Upper lobe of right lung (tissue), 1 donor: ENCODE measurements around the gene PRAMEF4. TPM values are rescaled to one million over a fixed set of nuclear protein-coding genes. Genes with fewer than 3 reads are reported as not detected.
"Not testable (repeated sequence)": the region's sequence is repeated elsewhere in the genome, so short reads cannot be mapped to it uniquely, and the experiment has no call there.

ENCODE experiments used
- ATAC-seq: fragments of 200-7000 bp; cut with Tn5 transposase; one replicate; pipeline ENCODE4 v1.9.1; 2020; ENCODE audit warnings: mild to moderate bottlenecking, moderate library complexity
- DNase-seq: peaks from one replicate; pipeline ENCODE4 v3.0.0-alpha.2; 2020
- H3K27ac ChIP-seq: fragments of 200-600 bp; one replicate; pipeline ENCODE4 v1.8.0; 2022
- H3K27me3 ChIP-seq: fragments of 200-600 bp; one replicate; pipeline ENCODE4 v1.8.0; 2022; ENCODE audit warnings: mild to moderate bottlenecking
- H3K36me3 ChIP-seq: fragments of 200-600 bp; one replicate; pipeline ENCODE4 v1.8.0; 2022
- H3K4me1 ChIP-seq: fragments of 200-600 bp; one replicate; pipeline ENCODE4 v1.8.0; 2022
- H3K4me3 ChIP-seq: fragments of 200-600 bp; one replicate; pipeline ENCODE4 v1.8.0; 2022; ENCODE audit warnings: mild to moderate bottlenecking
- H3K9me3 ChIP-seq: fragments of 200-600 bp; one replicate; pipeline ENCODE4 v1.8.0; 2022
- CTCF ChIP-seq: fragments of 200-600 bp; IDR thresholded peaks from one replicate; pipeline ENCODE4 v1.8.0; 2022; ENCODE audit warnings: antibody characterized with exemption
- intact Hi-C: fragments of 100-400 bp; cut with DNase I; formaldehyde crosslinking; loops from one replicate; pipeline ENCODE4 v1.11.0; 2022
- total RNA-seq: library from RNA; stranded (reverse); fragmentation: NEBNext Ultra II Directional; extraction: Animal tissue kit (Norgen Biotek cat#: 25700); gene quantifications from one replicate; pipeline ENCODE4 v1.2.1, GENCODE V29; 2021
- donor health status: DM: no; HTN: yes; CAD: no; lungs with severe emphysema.

Gene PRAMEF4
- total RNA-seq, 1 donor from 2014 or later, result not detected

- H3K27ac ChIP-seq, result no peak overlapping the region
- DNase-seq, result no peak
- no peaks in the 10 kb centered on the region for H3K9me3 ChIP-seq
- no peak for ATAC-seq
- no peaks in the 10 kb centered on the region for H3K36me3 ChIP-seq
- H3K27me3 ChIP-seq, result no peaks in the 10 kb centered on the region
- H3K4me1 ChIP-seq, result no peaks in the 10 kb centered on the region
- no peak for TF ChIP-seq CTCF
- intact Hi-C loops, result no loop called here
- no peak overlapping the region for H3K4me3 ChIP-seq
Observed at GRCh38 chr1:12851779-12852178, 34.2 kb downstream of the PRAMEF4 start.

GRCh38 chr1:12848620-12849019 is 37.4 kb downstream of the PRAMEF4 start, which contains the start of gene HNRNPCL1:
Gene HNRNPCL1 (minus strand): TSS chr1:12848720. CDS start chr1:12848289, 431 bp downstream.
- ATAC-seq, H3K9me3 ChIP-seq, H3K36me3 ChIP-seq, H3K27ac ChIP-seq, H3K27me3 ChIP-seq, DNase-seq, H3K4me1 ChIP-seq, H3K4me3 ChIP-seq, intact Hi-C loops: not testable (repeated sequence)

- H3K36me3 ChIP-seq, DNase-seq, ATAC-seq, H3K27ac ChIP-seq, intact Hi-C loops, H3K4me1 ChIP-seq, H3K9me3 ChIP-seq, H3K4me3 ChIP-seq, H3K27me3 ChIP-seq: not testable (repeated sequence)
Observed at GRCh38 chr1:12833251-12833650, 52.8 kb downstream of the PRAMEF4 start.

- H3K27ac ChIP-seq, H3K27me3 ChIP-seq, H3K9me3 ChIP-seq, DNase-seq, intact Hi-C loops, H3K36me3 ChIP-seq, H3K4me3 ChIP-seq, ATAC-seq, H3K4me1 ChIP-seq: not testable (repeated sequence)
Observed at GRCh38 chr1:12831310-12831709, 54.7 kb downstream of the PRAMEF4 start, which contains the start of gene PRAMEF11. Gene PRAMEF11 (minus strand): TSS chr1:12831410. CDS start chr1:12828789, 2,621 bp downstream.

Other genes with a start within 250 kb of the PRAMEF4 start
- gene AADACL4, start 242.1 kb downstream of the PRAMEF4 start, total RNA-seq, result not detected
- not detected for gene AADACL3, start 170.1 kb downstream of the PRAMEF4 start, total RNA-seq
- gene CFAP107, start 140.0 kb downstream of the PRAMEF4 start, total RNA-seq, result not detected
- not detected for gene PRAMEF12, start 112.5 kb downstream of the PRAMEF4 start, total RNA-seq
- gene PRAMEF1, start 94.8 kb downstream of the PRAMEF4 start, total RNA-seq, result not detected
- gene PRAMEF11, start 54.8 kb downstream of the PRAMEF4 start, total RNA-seq, result not detected
- gene HNRNPCL1, start 37.5 kb downstream of the PRAMEF4 start, total RNA-seq, result not detected
- gene PRAMEF2, start 29.1 kb downstream of the PRAMEF4 start, total RNA-seq, result not detected
- gene PRAMEF10, start 12.1 kb upstream of the PRAMEF4 start, total RNA-seq, result not detected
- gene PRAMEF7, start 30.4 kb upstream of the PRAMEF4 start, total RNA-seq, result not detected
- not detected for gene PRAMEF6, start 61.4 kb upstream of the PRAMEF4 start, total RNA-seq
- not detected for gene PRAMEF27, start 170.4 kb upstream of the PRAMEF4 start, total RNA-seq
- not detected for gene HNRNPCL3, start 174.6 kb upstream of the PRAMEF4 start, total RNA-seq
- not detected for gene PRAMEF25, start 184.6 kb upstream of the PRAMEF4 start, total RNA-seq
- not detected for gene HNRNPCL2, start 230.7 kb upstream of the PRAMEF4 start, total RNA-seq